Left lung (tissue), 10 donors: ENCODE measurements around the gene RERE. TPM values are rescaled to one million over a fixed set of nuclear protein-coding genes. Genes with fewer than 3 reads are reported as not detected.
"Not testable (repeated sequence)": the region's sequence is repeated elsewhere in the genome, so short reads cannot be mapped to it uniquely, and the experiment has no call there.

Source experiments
- ATAC-seq: fragments of 200-7000 bp; cut with Tn5 transposase; one replicate; pipeline ENCODE4 v1.9.1; 2020; ENCODE audit warnings: moderate library complexity
- DNase-seq, 4 donors: peaks; one replicate each; pipeline ENCODE4 v3.0.0-alpha.2; 2013 to 2020
- H3K27ac ChIP-seq, 2 donors: fragments of 200-600 bp; sonication (generic) in 1 of 2; one replicate each; pipeline versions ENCODE4 v1.5.0 to v1.8.0; 2020 to 2021
- H3K27me3 ChIP-seq, 2 donors: fragments of 200-600 bp; sonication (generic) in 1 of 2; one replicate each; pipeline versions ENCODE4 v1.5.0 to v1.8.0; 2020 to 2021
- H3K36me3 ChIP-seq, 2 donors: fragments of 200-600 bp; sonication (generic) in 1 of 2; one replicate each; pipeline versions ENCODE4 v1.5.0 to v1.8.0; 2020 to 2021
- H3K4me1 ChIP-seq, 2 donors: fragments of 200-600 bp; one replicate each; pipeline ENCODE4 v1.8.0; 2021
- H3K4me3 ChIP-seq, 2 donors: fragments of 200-600 bp; sonication (generic) in 1 of 2; one replicate each; pipeline versions ENCODE4 v1.5.0 to v1.8.0; 2020 to 2021; ENCODE audit warnings: mild to moderate bottlenecking in 1 of 2
- H3K9me3 ChIP-seq, 2 donors: fragments of 200-600 bp; sonication (generic) in 1 of 2; one replicate each; pipeline versions ENCODE4 v1.5.0 to v1.8.0; 2020 to 2021
- CTCF ChIP-seq, 2 donors: fragments of 200-600 bp; sonication (generic) in 1 of 2; IDR thresholded peaks; one replicate each; pipeline versions ENCODE4 v1.5.0 to v1.8.0; 2021; ENCODE audit warnings: antibody characterized with exemption in 2 of 2
- intact Hi-C, 2 donors: fragments of 100-400 bp; cut with DNase I; formaldehyde crosslinking; loops; one replicate each; pipeline versions ENCODE4 v1.11.2 to v1.14.2; 2022
- polyA plus RNA-seq, 6 donors: library from polyadenylated mRNA; unstranded; fragments of 120-200 nt; gene quantifications; one replicate each; pipeline ENCODE4 v1.2.1, GENCODE V29; 2013; ENCODE audit not compliant: insufficient read length in 6 of 6
- total RNA-seq, 2 donors: library from RNA; stranded (reverse); fragmentation: NEBNext Ultra II Directional; extraction: Animal tissue kit (Norgen Biotek cat#: 25700); gene quantifications; one replicate each; pipeline ENCODE4 v1.2.1, GENCODE V29; 2021
- donor health status: DM: no; HTN: yes; CAD: no.
- donor health status: DM: no; HTN: no; CAD: no.

Gene RERE
- total and polyA plus RNA-seq, 8 donors: 73.3 to 135 (median 130) TPM

DNA sequence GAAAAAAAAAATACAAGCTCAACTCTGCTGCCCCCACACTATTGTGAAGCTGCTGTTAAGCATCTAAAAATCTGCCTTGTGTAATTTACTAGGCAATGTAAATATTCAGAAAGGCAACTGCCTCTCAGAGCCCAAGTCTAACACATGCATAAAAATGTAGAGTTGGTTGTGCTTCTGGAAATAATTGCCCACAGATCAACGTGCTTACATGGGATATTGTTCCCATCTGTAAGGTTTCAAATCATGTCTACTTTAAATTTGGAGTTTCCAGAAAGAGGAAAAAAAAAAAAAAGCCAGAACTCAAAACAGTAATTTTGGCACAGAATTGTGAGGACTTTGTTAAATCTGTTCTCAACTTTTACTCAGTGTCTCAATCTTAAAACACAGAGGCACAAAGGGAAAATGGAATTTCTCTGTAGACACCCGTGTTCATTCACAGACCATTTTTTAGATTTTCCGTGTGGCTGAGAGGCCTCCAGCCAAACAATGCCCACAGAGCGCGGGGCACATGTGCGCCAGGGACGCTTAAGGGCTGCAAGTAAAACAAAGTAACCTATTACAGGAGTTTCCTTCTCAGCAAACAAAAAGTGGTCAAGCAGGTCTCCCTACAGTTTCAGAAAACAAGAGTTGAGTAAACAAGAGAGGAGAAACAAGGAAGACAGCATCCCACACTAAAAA, 115.5 kb downstream of the RERE start:
- no peak for TF ChIP-seq CTCF (IDR thresholded peaks at IDR 0.05)
- ATAC-seq (peak; percentile 62), DNase-seq (peak in 2 of 4 donors; percentile 56 to 74)
- Histone ChIP-seq H3K4me1 (peaks cover 8 to 42% of the 10 kb centered on the region in 2 donors), H3K4me3 (peak overlapping the region; percentile 55 to 63), H3K27ac (peak overlapping the region; percentile 85), H3K9me3 (no peaks in the 10 kb centered on the region), H3K36me3 (no peaks in the 10 kb centered on the region), H3K27me3 (no peaks in the 10 kb centered on the region)
- intact Hi-C loops: no loop called here

DNA sequence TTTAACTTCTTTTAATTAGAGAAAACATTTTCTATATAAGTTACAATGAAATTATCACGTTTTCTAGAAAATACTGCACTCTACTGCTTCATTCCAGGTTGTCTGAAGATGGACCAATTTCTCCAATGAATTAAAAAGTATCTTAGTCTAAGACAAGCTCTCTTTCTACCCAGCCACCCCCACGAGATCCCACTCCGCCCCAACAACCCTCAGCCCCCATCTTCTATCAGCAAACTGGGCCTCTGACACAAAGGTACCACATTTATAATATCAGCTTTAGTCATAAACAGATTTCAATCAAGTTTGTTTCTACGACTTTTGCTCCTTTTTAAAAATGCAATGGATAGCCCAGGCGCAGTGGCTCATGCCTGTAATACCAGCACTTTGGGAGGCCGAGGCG, 117.8 kb downstream of the RERE start:
- peaks cover 8 to 40% of the 10 kb centered on the region in 2 donors for H3K4me1 ChIP-seq
- intact Hi-C loops: no loop called here
- no peak overlapping the region for H3K27ac ChIP-seq
- H3K9me3 ChIP-seq: no peaks in the 10 kb centered on the region
- TF ChIP-seq CTCF (IDR thresholded peaks at IDR 0.05): no peak
- H3K4me3 ChIP-seq: no peak overlapping the region
- no peaks in the 10 kb centered on the region for H3K36me3 ChIP-seq
- ATAC-seq (no peak), DNase-seq (no peak)
- no peaks in the 10 kb centered on the region for H3K27me3 ChIP-seq

DNA sequence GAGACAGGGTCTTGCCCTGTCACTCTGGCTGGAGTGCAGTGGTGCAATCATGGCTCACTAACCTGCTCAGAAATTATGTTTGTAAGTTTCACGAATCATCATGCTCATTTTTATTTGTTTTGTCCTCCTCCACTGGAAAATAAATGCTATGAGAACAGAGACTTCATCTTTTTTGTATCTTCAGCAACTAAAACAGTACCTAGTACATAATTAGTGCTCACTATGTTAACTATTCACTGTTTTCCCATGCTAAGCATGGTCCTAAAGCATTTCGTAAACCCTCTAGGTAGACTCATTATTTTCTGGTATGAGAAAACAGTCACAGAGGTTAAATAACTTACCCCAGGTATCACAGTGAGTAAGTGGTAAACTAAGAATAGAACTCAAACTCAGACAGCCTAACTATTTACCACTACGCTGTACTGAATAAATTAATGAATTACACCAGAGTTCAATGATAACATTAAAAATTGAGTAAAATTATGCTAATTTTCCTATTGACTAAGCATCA, 118.4 kb downstream of the RERE start:
- ATAC-seq: no peak
- no peak overlapping the region for H3K27ac ChIP-seq

DNA sequence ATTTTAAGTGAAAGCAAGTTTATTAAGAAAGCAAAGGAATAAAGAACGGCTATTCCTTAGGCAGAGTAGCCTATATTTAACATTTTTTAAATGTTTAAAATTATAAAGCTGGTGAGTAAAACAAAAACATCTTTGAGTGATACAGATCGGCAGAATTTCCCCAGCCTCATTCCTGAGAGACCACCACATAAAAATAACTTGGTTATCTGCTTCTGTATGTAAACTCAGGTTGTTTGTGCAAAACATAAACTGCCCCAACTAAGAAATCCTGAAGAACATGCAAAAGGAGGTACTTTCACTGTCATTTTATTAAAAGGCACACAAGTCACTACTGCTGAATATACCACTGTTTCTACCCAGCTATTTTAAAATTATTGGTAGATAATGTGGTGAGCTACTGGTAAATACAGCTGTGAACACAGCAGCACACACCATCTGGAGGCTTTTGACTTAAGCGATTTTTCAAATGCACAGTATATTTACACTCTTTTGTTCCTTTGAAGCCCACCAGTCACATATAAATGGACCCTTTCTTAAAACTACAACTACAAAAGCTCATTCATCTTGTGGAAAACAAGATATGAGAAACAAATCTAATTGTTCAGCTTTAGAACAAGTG, 119.3 kb downstream of the RERE start:
- Histone ChIP-seq H3K9me3 (no peaks in the 10 kb centered on the region), H3K4me1 (peaks cover 8 to 29% of the 10 kb centered on the region in 2 donors), H3K4me3 (no peak overlapping the region), H3K27ac (no peak overlapping the region), H3K36me3 (no peaks in the 10 kb centered on the region), H3K27me3 (no peaks in the 10 kb centered on the region)
- intact Hi-C loops: no loop called here
- DNase-seq (no peak), ATAC-seq (no peak)
- no peak for TF ChIP-seq CTCF (IDR thresholded peaks at IDR 0.05)

More for the DNA sequence above, 118.4 kb downstream of the RERE start:
- no peak overlapping the region for H3K4me3 ChIP-seq
- peaks cover 8 to 33% of the 10 kb centered on the region in 2 donors for H3K4me1 ChIP-seq
- H3K9me3 ChIP-seq: no peaks in the 10 kb centered on the region
- intact Hi-C loops: no loop called here
- no peak for DNase-seq
- H3K27me3 ChIP-seq: no peaks in the 10 kb centered on the region
- no peaks in the 10 kb centered on the region for H3K36me3 ChIP-seq
- TF ChIP-seq CTCF (IDR thresholded peaks at IDR 0.05): no peak

DNA sequence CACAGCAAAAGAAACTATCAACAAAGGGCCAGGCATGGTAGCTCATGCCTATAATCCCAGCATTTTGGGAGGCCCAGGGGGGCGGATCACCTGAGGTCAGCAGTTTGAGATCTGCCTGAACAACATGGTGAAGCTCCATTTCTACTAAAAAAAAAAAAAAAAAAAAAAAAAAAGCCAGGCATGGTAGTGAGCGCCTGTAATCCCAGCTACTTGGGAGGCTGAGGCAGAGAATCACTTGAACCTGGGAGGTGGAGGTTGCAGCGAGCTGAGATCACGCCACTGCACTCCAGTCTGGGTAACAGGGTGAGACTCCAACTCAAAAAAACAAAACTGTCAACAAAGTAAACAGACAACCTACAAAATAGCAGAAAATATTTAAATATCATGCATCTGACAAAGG, 122.0 kb downstream of the RERE start:
- not testable (repeated sequence) for ATAC-seq

More for the DNA sequence above, 122.0 kb downstream of the RERE start:
- H3K36me3 ChIP-seq, H3K27me3 ChIP-seq, H3K4me1 ChIP-seq, H3K9me3 ChIP-seq, DNase-seq, intact Hi-C loops, H3K27ac ChIP-seq, H3K4me3 ChIP-seq: not testable (repeated sequence)
